Measurements from ENCODE around the gene MMP2.

Gene MMP2

GRCh38 chr16:55478827-55479429 is at the start of gene MMP2:
Gene MMP2, plus strand, starts transcription at chr16:55479198. Its CDS starts 282 bp downstream, at chr16:55479480.
- Mint-ChIP-seq H3K9me3 (no peaks in the 10 kb centered on the region), H3K4me3 (peak within 1 kb of the TSS; percentile 17), H3K27ac (no peak within 1 kb of the TSS), H3K4me1 (ENCODE audit: low read depth) (no peaks in the 10 kb centered on the region), H3K36me3 (ENCODE audit: low read depth) (no peaks in the 10 kb centered on the region), H3K27me3 (peaks cover 42% of the 10 kb centered on the region)

GRCh38 chr16:55433030-55433429 is 46.0 kb upstream of the MMP2 start:
- Mint-ChIP-seq H3K27me3 (peaks cover 17% of the 10 kb centered on the region), H3K36me3 (ENCODE audit: low read depth) (no peaks in the 10 kb centered on the region), H3K27ac (no peak overlapping the region), H3K4me3 (no peak overlapping the region), H3K9me3 (no peaks in the 10 kb centered on the region), H3K4me1 (ENCODE audit: low read depth) (no peaks in the 10 kb centered on the region)

GRCh38 chr16:55433535-55433934 is 45.5 kb upstream of the MMP2 start:
- no peaks in the 10 kb centered on the region for H3K9me3 Mint-ChIP-seq
- H3K27me3 Mint-ChIP-seq = peaks cover 17% of the 10 kb centered on the region
- H3K27ac Mint-ChIP-seq = no peak overlapping the region
- no peaks in the 10 kb centered on the region for H3K36me3 Mint-ChIP-seq (ENCODE audit: low read depth)
- H3K4me3 Mint-ChIP-seq = no peak overlapping the region
- no peaks in the 10 kb centered on the region for H3K4me1 Mint-ChIP-seq (ENCODE audit: low read depth)

GRCh38 chr16:55434000-55434399 is 45.0 kb upstream of the MMP2 start:
- Mint-ChIP-seq H3K27ac (no peak overlapping the region), H3K36me3 (ENCODE audit: low read depth) (no peaks in the 10 kb centered on the region), H3K4me1 (ENCODE audit: low read depth) (no peaks in the 10 kb centered on the region), H3K27me3 (peaks cover 17% of the 10 kb centered on the region), H3K9me3 (no peaks in the 10 kb centered on the region), H3K4me3 (no peak overlapping the region)

GRCh38 chr16:55435387-55435786 is 43.6 kb upstream of the MMP2 start:
- Mint-ChIP-seq H3K27me3 (peaks cover 17% of the 10 kb centered on the region), H3K4me3 (no peak overlapping the region), H3K4me1 (ENCODE audit: low read depth) (no peaks in the 10 kb centered on the region), H3K36me3 (ENCODE audit: low read depth) (no peaks in the 10 kb centered on the region), H3K27ac (no peak overlapping the region), H3K9me3 (no peaks in the 10 kb centered on the region)

- no peaks in the 10 kb centered on the region for H3K36me3 Mint-ChIP-seq (ENCODE audit: low read depth)
- peaks cover 17% of the 10 kb centered on the region for H3K27me3 Mint-ChIP-seq
- H3K27ac Mint-ChIP-seq = no peak overlapping the region
- H3K4me3 Mint-ChIP-seq = no peak overlapping the region
- no peaks in the 10 kb centered on the region for H3K4me1 Mint-ChIP-seq (ENCODE audit: low read depth)
- no peaks in the 10 kb centered on the region for H3K9me3 Mint-ChIP-seq
Observed at GRCh38 chr16:55436587-55436986, 42.4 kb upstream of the MMP2 start.

GRCh38 chr16:55437625-55438024 is 41.4 kb upstream of the MMP2 start:
- no peaks in the 10 kb centered on the region for H3K9me3 Mint-ChIP-seq
- H3K36me3 Mint-ChIP-seq (ENCODE audit: low read depth) = no peaks in the 10 kb centered on the region
- H3K4me3 Mint-ChIP-seq = no peak overlapping the region
- H3K4me1 Mint-ChIP-seq (ENCODE audit: low read depth) = no peaks in the 10 kb centered on the region
- H3K27me3 Mint-ChIP-seq = peaks cover 17% of the 10 kb centered on the region
- no peak overlapping the region for H3K27ac Mint-ChIP-seq

GRCh38 chr16:55438281-55438680 is 40.7 kb upstream of the MMP2 start:
- H3K27ac Mint-ChIP-seq = no peak overlapping the region
- peaks cover 20% of the 10 kb centered on the region for H3K27me3 Mint-ChIP-seq
- no peaks in the 10 kb centered on the region for H3K36me3 Mint-ChIP-seq (ENCODE audit: low read depth)
- no peak overlapping the region for H3K4me3 Mint-ChIP-seq
- H3K9me3 Mint-ChIP-seq = no peaks in the 10 kb centered on the region
- H3K4me1 Mint-ChIP-seq (ENCODE audit: low read depth) = no peaks in the 10 kb centered on the region

- peaks cover 18% of the 10 kb centered on the region for H3K27me3 Mint-ChIP-seq
Observed at GRCh38 chr16:55439101-55439690, 39.8 kb upstream of the MMP2 start.

GRCh38 chr16:55443434-55444346 is 35.3 kb upstream of the MMP2 start:
- Mint-ChIP-seq H3K4me3 (no peak overlapping the region), H3K4me1 (ENCODE audit: low read depth) (no peaks in the 10 kb centered on the region), H3K36me3 (ENCODE audit: low read depth) (no peaks in the 10 kb centered on the region), H3K27me3 (peaks cover 13% of the 10 kb centered on the region), H3K9me3 (no peaks in the 10 kb centered on the region), H3K27ac (no peak overlapping the region)

More at GRCh38 chr16:55439101-55439690, 39.8 kb upstream of the MMP2 start:
- no peak overlapping the region for H3K4me3 Mint-ChIP-seq
- no peaks in the 10 kb centered on the region for H3K36me3 Mint-ChIP-seq (ENCODE audit: low read depth)
- no peaks in the 10 kb centered on the region for H3K4me1 Mint-ChIP-seq (ENCODE audit: low read depth)
- no peaks in the 10 kb centered on the region for H3K9me3 Mint-ChIP-seq
- H3K27ac Mint-ChIP-seq = no peak overlapping the region

- no peaks in the 10 kb centered on the region for H3K4me1 Mint-ChIP-seq (ENCODE audit: low read depth)
- H3K27me3 Mint-ChIP-seq = peaks cover 13% of the 10 kb centered on the region
- H3K27ac Mint-ChIP-seq = no peak overlapping the region
- H3K36me3 Mint-ChIP-seq (ENCODE audit: low read depth) = no peaks in the 10 kb centered on the region
- no peak overlapping the region for H3K4me3 Mint-ChIP-seq
- H3K9me3 Mint-ChIP-seq = no peaks in the 10 kb centered on the region
Observed at GRCh38 chr16:55444754-55445485, 34.1 kb upstream of the MMP2 start.

GRCh38 chr16:55447231-55447630 is 31.8 kb upstream of the MMP2 start:
- H3K9me3 Mint-ChIP-seq = no peaks in the 10 kb centered on the region
- H3K36me3 Mint-ChIP-seq (ENCODE audit: low read depth) = no peaks in the 10 kb centered on the region
- H3K4me1 Mint-ChIP-seq (ENCODE audit: low read depth) = no peaks in the 10 kb centered on the region
- no peak overlapping the region for H3K27ac Mint-ChIP-seq
- peaks cover 13% of the 10 kb centered on the region for H3K27me3 Mint-ChIP-seq
- H3K4me3 Mint-ChIP-seq = no peak overlapping the region

- Mint-ChIP-seq H3K27ac (no peak overlapping the region), H3K4me1 (ENCODE audit: low read depth) (no peaks in the 10 kb centered on the region), H3K27me3 (peaks cover 4% of the 10 kb centered on the region), H3K9me3 (no peaks in the 10 kb centered on the region), H3K36me3 (ENCODE audit: low read depth) (no peaks in the 10 kb centered on the region), H3K4me3 (no peak overlapping the region)
Observed at GRCh38 chr16:55452996-55453395, 26.0 kb upstream of the MMP2 start.

- Mint-ChIP-seq H3K27ac (no peak overlapping the region), H3K36me3 (ENCODE audit: low read depth) (no peaks in the 10 kb centered on the region), H3K4me3 (no peak overlapping the region), H3K4me1 (ENCODE audit: low read depth) (no peaks in the 10 kb centered on the region), H3K27me3 (peaks cover 4% of the 10 kb centered on the region), H3K9me3 (no peaks in the 10 kb centered on the region)
Observed at GRCh38 chr16:55453909-55454308, 25.1 kb upstream of the MMP2 start.

- peaks cover 4% of the 10 kb centered on the region for H3K27me3 Mint-ChIP-seq
- H3K27ac Mint-ChIP-seq = no peak overlapping the region
- H3K36me3 Mint-ChIP-seq (ENCODE audit: low read depth) = no peaks in the 10 kb centered on the region
- no peaks in the 10 kb centered on the region for H3K9me3 Mint-ChIP-seq
- H3K4me3 Mint-ChIP-seq = no peak overlapping the region
- H3K4me1 Mint-ChIP-seq (ENCODE audit: low read depth) = no peaks in the 10 kb centered on the region
Observed at GRCh38 chr16:55454861-55455260, 24.1 kb upstream of the MMP2 start.

All from stimulated activated naive CD8-positive, alpha-beta T cell treated with anti-CD3 and anti-CD28 coated beads, Interleukin-15, Interleukin-2, amounts not matched to agents 100 ng/mL and 50 ng/mL, for 24 hours (primary cell).